Measurements from ENCODE around the gene IFI27L2.
A peak's percentile ranks its signal among the peaks of the same experiment; 100 is the strongest.

The IFI27L2 gene

GRCh38 chr14:94139421-94139820 is 10.0 kb upstream of the IFI27L2 start:
- FAIRE-seq (no peak), DNase-seq (ENCODE audit: insufficient read length, low spot score) (no peak)
- TF ChIP-seq POLR2A (IDR thresholded peaks at IDR 0.05; ENCODE audit: low read depth, low read length) = no peak

GRCh38 chr14:94139006-94139405 is 9.6 kb upstream of the IFI27L2 start:
- FAIRE-seq (no peak), DNase-seq (ENCODE audit: insufficient read length, low spot score) (no peak)
- no peak for TF ChIP-seq POLR2A (IDR thresholded peaks at IDR 0.05; ENCODE audit: low read depth, low read length)

- no peak for FAIRE-seq
- no peak for TF ChIP-seq POLR2A (IDR thresholded peaks at IDR 0.05; ENCODE audit: low read depth, low read length)
- DNase-seq (ENCODE audit: insufficient read length, low spot score) = no peak
These were observed 8.8 kb upstream of the IFI27L2 start for GRCh38 chr14:94138251-94138650.

- peak; percentile 98 for FAIRE-seq
- DNase-seq (ENCODE audit: insufficient read length, low spot score) = peak; percentile 55
- no peak for TF ChIP-seq POLR2A (IDR thresholded peaks at IDR 0.05; ENCODE audit: low read depth, low read length)
These were observed 7.3 kb upstream of the IFI27L2 start for GRCh38 chr14:94136575-94137331.

GRCh38 chr14:94135476-94135875 is 6.1 kb upstream of the IFI27L2 start:
- no peak for DNase-seq (ENCODE audit: insufficient read length, low spot score)
- no peak for FAIRE-seq
- TF ChIP-seq POLR2A (IDR thresholded peaks at IDR 0.05; ENCODE audit: low read depth, low read length) = no peak

- no peak for TF ChIP-seq POLR2A (IDR thresholded peaks at IDR 0.05; ENCODE audit: low read depth, low read length)
- FAIRE-seq = peak; percentile 88
- DNase-seq (ENCODE audit: insufficient read length, low spot score) = no peak
These were observed 3.0 kb upstream of the IFI27L2 start for GRCh38 chr14:94132285-94132887.

GRCh38 chr14:94129758-94130414 is 482 bp upstream of the IFI27L2 start:
- FAIRE-seq (peak; percentile 86), DNase-seq (ENCODE audit: insufficient read length, low spot score) (peak; percentile 36)
- no peak for TF ChIP-seq POLR2A (IDR thresholded peaks at IDR 0.05; ENCODE audit: low read depth, low read length)

GRCh38 chr14:94128216-94128839 is 1.1 kb downstream of the IFI27L2 start:
- DNase-seq (ENCODE audit: insufficient read length, low spot score) = no peak
- no peak for FAIRE-seq
- TF ChIP-seq POLR2A (IDR thresholded peaks at IDR 0.05; ENCODE audit: low read depth, low read length) = no peak

GRCh38 chr14:94127330-94127729 is 2.1 kb downstream of the IFI27L2 start:
- DNase-seq (ENCODE audit: insufficient read length, low spot score) (no peak), FAIRE-seq (no peak)
- TF ChIP-seq POLR2A (IDR thresholded peaks at IDR 0.05; ENCODE audit: low read depth, low read length) = no peak

GRCh38 chr14:94126800-94127199 is 2.6 kb downstream of the IFI27L2 start:
- TF ChIP-seq POLR2A (IDR thresholded peaks at IDR 0.05; ENCODE audit: low read depth, low read length) = no peak
- DNase-seq (ENCODE audit: insufficient read length, low spot score) = no peak
- FAIRE-seq = no peak

GRCh38 chr14:94126419-94126677 is 3.1 kb downstream of the IFI27L2 start:
- TF ChIP-seq POLR2A (IDR thresholded peaks at IDR 0.05; ENCODE audit: low read depth, low read length) = no peak
- no peak for FAIRE-seq

GRCh38 chr14:94125659-94126418 is 3.6 kb downstream of the IFI27L2 start:
- no peak for DNase-seq (ENCODE audit: insufficient read length, low spot score)
- no peak for TF ChIP-seq POLR2A (IDR thresholded peaks at IDR 0.05; ENCODE audit: low read depth, low read length)
- FAIRE-seq = no peak

More at GRCh38 chr14:94126419-94126677, 3.1 kb downstream of the IFI27L2 start:
- DNase-seq (ENCODE audit: insufficient read length, low spot score) = no peak

GRCh38 chr14:94124582-94125377 is 4.6 kb downstream of the IFI27L2 start:
- no peak for DNase-seq (ENCODE audit: insufficient read length, low spot score)
- no peak for FAIRE-seq
- TF ChIP-seq POLR2A (IDR thresholded peaks at IDR 0.05; ENCODE audit: low read depth, low read length) = no peak

Data from H54 (cell line).